HCT116 (cell line): ENCODE results near the gene PPM1J. TPM values are rescaled to one million over a fixed set of nuclear protein-coding genes. Genes with fewer than 3 reads are reported as not detected.
"Not testable (repeated sequence)": the region's sequence is repeated elsewhere in the genome, so short reads cannot be mapped to it uniquely, and the experiment has no call there.

Source experiments
- ATAC-seq: fragments of 200-7000 bp; cut with Tn5 transposase; 2 replicates; pipeline ENCODE4 v1.9.1; 2020; ENCODE audit warnings: mild to moderate bottlenecking, moderate library complexity
- BruUV-seq: library from RNA; stranded (reverse); fragments of 400-500 nt; replicated peaks from 2 replicates; lab custom pipeline; 2021; lab: Mats Ljungman, UMichigan
- CTCF ChIA-PET: fragments of 300-600 bp; sonication (Branson Sonifier 250); formaldehyde crosslinking; loops from one replicate; lab custom pipeline; 2021; ENCODE audit warnings: antibody characterized with exemption; lab: Charles Lee
- POLR2A ChIA-PET: fragments of 300-600, 350-600 bp; sonication (Branson Sonifier 250); formaldehyde crosslinking; loops from one replicate; lab custom pipeline; 2021; ENCODE audit warnings: antibody characterized with exemption; lab: Charles Lee
- RAD21 ChIA-PET, 2 experiments: fragments of 300-600 bp; sonication (Branson Sonifier 250); formaldehyde crosslinking; loops; one replicate each; lab custom pipeline; 2023; ENCODE audit warnings: low total read pairs in 2 of 2; ENCODE audit not compliant: uncharacterized antibody in 2 of 2, unreplicated experiment in 2 of 2, low non-redundant PET in 1 of 2; lab: Charles Lee
- DNase-seq: peaks from one replicate; pipeline ENCODE4 v3.0.0-alpha.2; 2010; ENCODE audit warnings: low read depth, low spot score
- H2AFZ ChIP-seq: fragments of 200-600 bp; shearing (Covaris generic), sonication (generic); 2 replicates; pipeline ENCODE4 v1.6.1; 2017; ENCODE audit warnings: low read depth, mixed run types, mixed read lengths, antibody characterized with exemption, low read length; ENCODE audit not compliant: poor library complexity, severe bottlenecking
- H3K27ac ChIP-seq: 2 replicates; pipeline ENCODE4 v1.5.1; 2012; ENCODE audit warnings: low read depth, low read length
- H3K27me3 ChIP-seq: fragments of 200-600 bp; sonication (generic); 2 replicates; pipeline ENCODE4 v1.6.1; 2016; ENCODE audit warnings: mixed run types, low read length, mixed read lengths; ENCODE audit not compliant: insufficient read depth
- H3K36me3 ChIP-seq, 2 experiments: fragments of 200-500 bp in 1 of 2; fragments of 200-600 bp in 1 of 2; sonication (Bioruptor generic) in 1 of 2; sonication (generic) in 1 of 2; 2 replicates each; pipeline versions ENCODE4 v1.5.1 to v1.6.1; 2014 to 2016; ENCODE audit warnings: low read length in 2 of 2, inconsistent platforms in 1 of 2, mixed read lengths in 1 of 2, mixed run types in 1 of 2; ENCODE audit not compliant: insufficient read depth in 2 of 2, control insufficient read depth in 1 of 2
- H3K4me1 ChIP-seq, 2 experiments: fragments of 200-600 bp in 1 of 2; sonication (generic) in 1 of 2; 2 replicates each; pipeline versions ENCODE4 v1.5.1 to v1.6.1; 2012 to 2017; ENCODE audit warnings: low read length in 2 of 2, inconsistent platforms in 1 of 2, mild to moderate bottlenecking in 1 of 2, mixed read lengths in 1 of 2, mixed run types in 1 of 2, moderate library complexity in 1 of 2; ENCODE audit not compliant: insufficient read depth in 2 of 2, control insufficient read depth in 1 of 2
- H3K4me2 ChIP-seq: fragments of 200-600 bp; sonication (generic); 2 replicates; pipeline ENCODE4 v1.6.1; 2017; ENCODE audit warnings: mixed run types, low read length, mixed read lengths
- H3K4me3 ChIP-seq, 2 experiments: fragments of 200-600 bp in 1 of 2; sonication (generic) in 1 of 2; replicated peaks in 1 of 2; 2 replicates each; pipeline ENCODE4 v1.5.1; 2011 to 2016; ENCODE audit warnings: low read length in 2 of 2, control low read depth in 1 of 2, low read depth in 1 of 2, mild to moderate bottlenecking in 1 of 2, mixed read lengths in 1 of 2, mixed run types in 1 of 2
- H3K79me2 ChIP-seq: fragments of 200-600 bp; sonication (generic); 2 replicates; pipeline ENCODE4 v1.6.1; 2017; ENCODE audit warnings: mild to moderate bottlenecking, mixed run types, low read length, moderate library complexity, mixed read lengths; ENCODE audit not compliant: insufficient read depth
- H3K9ac ChIP-seq: fragments of 200-600 bp; sonication (generic); 2 replicates; pipeline ENCODE4 v1.6.1; 2016; ENCODE audit warnings: low read length, mixed read lengths
- H3K9me2 ChIP-seq: fragments of 200-600 bp; sonication (generic), shearing (Covaris generic); 2 replicates; pipeline ENCODE4 v1.6.1; 2017; ENCODE audit warnings: mixed run types, mild to moderate bottlenecking, moderate library complexity; ENCODE audit not compliant: insufficient read depth
- H3K9me3 ChIP-seq, 2 experiments: fragments of 200-500 bp in 1 of 2; fragments of 200-600 bp in 1 of 2; sonication (Bioruptor generic) in 1 of 2; sonication (generic) in 1 of 2; 2 replicates each; pipeline ENCODE4 v1.6.1; 2014 to 2017; ENCODE audit warnings: low read length in 2 of 2, mixed read lengths in 2 of 2, inconsistent platforms in 1 of 2, low read depth in 1 of 2, mild to moderate bottlenecking in 1 of 2, mixed run types in 1 of 2, moderate library complexity in 1 of 2; ENCODE audit not compliant: control insufficient read depth in 1 of 2, insufficient read depth in 1 of 2
- H4K20me1 ChIP-seq: fragments of 200-600 bp; sonication (generic), shearing (Covaris generic); 2 replicates; pipeline ENCODE4 v1.6.1; 2017; ENCODE audit warnings: mixed run types, mild to moderate bottlenecking, moderate library complexity; ENCODE audit not compliant: insufficient read depth
- CBX3 ChIP-seq: IDR thresholded peaks from 2 replicates; pipeline ENCODE4 v1.6.1; 2012; ENCODE audit warnings: low read depth
- CEBPB ChIP-seq: IDR thresholded peaks from 2 replicates; pipeline ENCODE4 v1.6.1; 2012; ENCODE audit warnings: low read depth
- EZH2phosphoT487 ChIP-seq: fragments of 200-600 bp; IDR thresholded peaks from 2 replicates; pipeline ENCODE4 v1.6.1; 2018; ENCODE audit warnings: antibody characterized with exemption, borderline replicate concordance
- FOSL1 ChIP-seq: IDR thresholded peaks from 2 replicates; pipeline ENCODE4 v1.6.1; 2012; ENCODE audit warnings: low read depth
- JUND ChIP-seq: IDR thresholded peaks from 2 replicates; pipeline ENCODE4 v1.6.1; 2012
- POLR2A ChIP-seq: IDR thresholded peaks from 2 replicates; pipeline ENCODE4 v1.7.0; 2011; ENCODE audit warnings: borderline replicate concordance; ENCODE audit not compliant: insufficient read depth, insufficient read length; ENCODE audit errors: extremely low read depth
- POLR2AphosphoS5 ChIP-seq: IDR thresholded peaks from 2 replicates; pipeline ENCODE4 v1.6.1; 2011; ENCODE audit warnings: mild to moderate bottlenecking, low read depth, low read length, moderate library complexity
- RAD21 ChIP-seq: IDR thresholded peaks from 2 replicates; pipeline ENCODE4 v1.6.1; 2012; ENCODE audit warnings: low read depth, mild to moderate bottlenecking
- SP1 ChIP-seq: IDR thresholded peaks from 2 replicates; pipeline ENCODE4 v1.6.1; 2012; ENCODE audit warnings: low read depth
- SRF ChIP-seq: IDR thresholded peaks from 2 replicates; pipeline ENCODE4 v1.6.1; 2012; ENCODE audit warnings: low read depth
- TCF7L2 ChIP-seq: IDR thresholded peaks from 2 replicates; pipeline ENCODE4 v1.7.0; 2011; ENCODE audit warnings: borderline replicate concordance, inconsistent platforms; ENCODE audit not compliant: insufficient read depth, insufficient read length; ENCODE audit errors: extremely low read depth
- YY1 ChIP-seq: IDR thresholded peaks from 2 replicates; pipeline ENCODE4 v1.6.1; 2011; ENCODE audit warnings: low read length, low read depth, moderate library complexity, mild to moderate bottlenecking; ENCODE audit not compliant: insufficient replicate concordance; ENCODE audit errors: extremely low read depth
- ZNF274 ChIP-seq: fragments of 200-500 bp; sonication (Bioruptor generic); IDR thresholded peaks from 2 replicates; pipeline ENCODE4 v1.6.1; 2014; ENCODE audit warnings: mild to moderate bottlenecking, low read depth, low read length, inconsistent platforms
- intact Hi-C: fragments of 100-400 bp; cut with micrococcal nuclease; formaldehyde crosslinking; loops from 2 replicates; pipeline ENCODE4 v1.10.0; 2022
- total RNA-seq: library from RNA; stranded (reverse); gene quantifications from one replicate; pipeline ENCODE4 v1.2.1, GENCODE V29; 2021; ENCODE audit not compliant: unreplicated experiment
- TF ChIP-seq, protein P1 (sequence below): IDR thresholded peaks from 2 replicates; pipeline ENCODE4 v1.6.1; 2011; ENCODE audit warnings: mild to moderate bottlenecking, low read length, moderate library complexity; ENCODE audit not compliant: insufficient replicate concordance; ENCODE audit errors: extremely low read depth
- TF ChIP-seq, protein P2 (sequence below): IDR thresholded peaks from 2 replicates; pipeline ENCODE4 v1.6.1; 2012
- TF ChIP-seq, protein P3 (sequence below): IDR thresholded peaks from 2 replicates; pipeline ENCODE4 v1.6.1; 2012

PPM1J gene
- total RNA-seq, 1 experiment from 2014 or later = 7.5 TPM

DNA sequence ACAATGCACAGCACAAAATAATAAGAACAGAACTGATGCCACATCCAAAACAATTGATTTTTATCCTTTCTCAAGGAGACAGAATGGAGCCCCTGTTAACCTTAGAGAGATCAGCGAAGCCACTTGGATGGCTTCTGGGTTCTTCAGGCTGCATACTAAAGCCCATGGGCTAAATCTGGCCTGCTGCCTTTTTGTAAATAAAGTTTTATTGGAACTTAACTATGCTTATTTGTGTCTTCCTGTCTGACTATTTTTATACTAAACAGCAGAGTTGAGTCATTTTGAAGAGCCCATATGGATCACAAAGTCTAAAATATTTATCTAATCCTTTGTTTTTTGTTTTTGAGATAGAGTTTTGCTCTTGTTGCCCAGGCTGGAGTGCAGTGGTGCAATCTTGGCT is 16.3 kb upstream of the PPM1J start (continued):
- TF ChIP-seq, protein P1, sequence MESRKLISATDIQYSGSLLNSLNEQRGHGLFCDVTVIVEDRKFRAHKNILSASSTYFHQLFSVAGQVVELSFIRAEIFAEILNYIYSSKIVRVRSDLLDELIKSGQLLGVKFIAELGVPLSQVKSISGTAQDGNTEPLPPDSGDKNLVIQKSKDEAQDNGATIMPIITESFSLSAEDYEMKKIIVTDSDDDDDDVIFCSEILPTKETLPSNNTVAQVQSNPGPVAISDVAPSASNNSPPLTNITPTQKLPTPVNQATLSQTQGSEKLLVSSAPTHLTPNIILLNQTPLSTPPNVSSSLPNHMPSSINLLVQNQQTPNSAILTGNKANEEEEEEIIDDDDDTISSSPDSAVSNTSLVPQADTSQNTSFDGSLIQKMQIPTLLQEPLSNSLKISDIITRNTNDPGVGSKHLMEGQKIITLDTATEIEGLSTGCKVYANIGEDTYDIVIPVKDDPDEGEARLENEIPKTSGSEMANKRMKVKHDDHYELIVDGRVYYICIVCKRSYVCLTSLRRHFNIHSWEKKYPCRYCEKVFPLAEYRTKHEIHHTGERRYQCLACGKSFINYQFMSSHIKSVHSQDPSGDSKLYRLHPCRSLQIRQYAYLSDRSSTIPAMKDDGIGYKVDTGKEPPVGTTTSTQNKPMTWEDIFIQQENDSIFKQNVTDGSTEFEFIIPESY = no peak
- TF ChIP-seq JUND = no peak

DNA sequence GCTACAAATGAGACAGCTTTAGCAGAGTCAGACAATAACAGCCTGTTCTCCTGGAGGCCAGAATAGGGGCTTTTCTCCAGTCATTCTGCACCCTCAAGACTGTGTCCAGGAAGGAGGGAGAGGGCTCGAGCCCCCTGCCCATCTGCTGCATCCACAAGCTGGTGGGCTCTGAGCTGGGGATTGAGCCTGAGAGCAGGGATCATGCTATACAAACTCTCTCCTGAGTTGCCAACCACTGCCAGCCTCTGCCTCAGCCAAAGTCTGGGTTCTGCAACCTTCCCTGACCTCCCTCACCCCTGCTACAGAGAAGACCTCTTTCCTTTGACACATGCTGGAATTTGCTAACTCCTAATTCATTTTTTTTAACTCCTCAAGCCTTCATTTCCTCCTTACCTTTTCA is 14.8 kb upstream of the PPM1J start:
- Histone ChIP-seq H3K27me3 (no peaks in the 10 kb centered on the region), H3K36me3 (no peaks in the 10 kb centered on the region), H3K4me1 (peaks cover 0 to 7% of the 10 kb centered on the region in 2 experiments; a peak in 2 of 4 replicates), H3K9me3 (no peaks in the 10 kb centered on the region), H4K20me1 (no peaks in the 10 kb centered on the region), H3K4me2 (no peak overlapping the region), H3K27ac (no peak overlapping the region), H3K79me2 (no peaks in the 10 kb centered on the region), H3K9ac (no peak overlapping the region), H2AFZ (no peak overlapping the region), H3K4me3 (no peak overlapping the region), H3K9me2 (no peaks in the 10 kb centered on the region)
- ChIA-PET CTCF (interaction anchor here (1.4 to 2.6 kb wide), 5 partner anchors 10 to 343 kb away, joined by 3 to 11 read pairs (median 10); partner anchors contain the start of genes LRIG2 and PPM1J), POLR2A (no interaction called here), RAD21 (no interaction called here)
- no TSS peak for BruUV-seq
- ATAC-seq (no peak), DNase-seq (no peak)
- intact Hi-C loops = no loop called here
- TF ChIP-seq POLR2A (no peak), POLR2AphosphoS5 (no peak), CEBPB (no peak), ZNF274 (no peak), TCF7L2 (no peak), RAD21 (no peak), FOSL1 (no peak), SP1 (no peak), JUND (no peak), CBX3 (no peak), EZH2phosphoT487 (no peak), YY1 (no peak), SRF (no peak)
- TF ChIP-seq, protein P2, sequence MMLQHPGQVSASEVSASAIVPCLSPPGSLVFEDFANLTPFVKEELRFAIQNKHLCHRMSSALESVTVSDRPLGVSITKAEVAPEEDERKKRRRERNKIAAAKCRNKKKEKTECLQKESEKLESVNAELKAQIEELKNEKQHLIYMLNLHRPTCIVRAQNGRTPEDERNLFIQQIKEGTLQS = no peak
- TF ChIP-seq, protein P1 = no peak
- TF ChIP-seq, protein P3, sequence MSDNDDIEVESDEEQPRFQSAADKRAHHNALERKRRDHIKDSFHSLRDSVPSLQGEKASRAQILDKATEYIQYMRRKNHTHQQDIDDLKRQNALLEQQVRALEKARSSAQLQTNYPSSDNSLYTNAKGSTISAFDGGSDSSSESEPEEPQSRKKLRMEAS = no peak

DNA sequence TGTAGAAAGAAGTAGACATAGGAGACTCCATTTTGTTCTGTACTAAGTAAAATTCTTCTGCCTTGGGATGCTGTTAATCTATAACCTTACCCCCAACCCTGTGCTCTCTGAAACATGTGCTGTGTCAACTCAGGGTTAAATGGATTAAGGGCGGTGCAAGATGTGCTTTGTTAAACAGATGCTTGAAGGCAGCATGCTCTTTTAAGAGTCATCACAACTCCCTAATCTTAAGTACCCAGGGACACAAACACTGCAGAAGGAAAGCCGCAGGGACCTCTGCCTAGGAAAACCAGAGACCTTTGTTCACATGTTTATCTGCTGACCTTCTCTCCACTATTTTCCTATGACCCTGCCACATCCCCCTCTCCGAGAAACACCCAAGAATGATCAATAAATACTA is 13.9 kb upstream of the PPM1J start:
- H2AFZ ChIP-seq, H3K4me2 ChIP-seq, H4K20me1 ChIP-seq, RAD21 ChIA-PET, H3K79me2 ChIP-seq, intact Hi-C loops, H3K27ac ChIP-seq, H3K9ac ChIP-seq, DNase-seq, ATAC-seq, H3K9me3 ChIP-seq, H3K27me3 ChIP-seq, H3K4me1 ChIP-seq, H3K36me3 ChIP-seq, POLR2A ChIA-PET, H3K4me3 ChIP-seq, BruUV-seq, H3K9me2 ChIP-seq: not testable (repeated sequence)
- CTCF ChIA-PET = interaction anchor here (2.6 kb wide), 2 partner anchors 10 to 76 kb away, joined by 10 to 11 read pairs; a partner anchor contains a TSS
